ENCODE data around the gene NRP2. TPM values are rescaled to one million over a fixed set of nuclear protein-coding genes. Genes with fewer than 3 reads are reported as not detected.

Gene NRP2
- total RNA-seq, 4 donors from 2014 or later = 35.1 to 146 (median 63.9) TPM

DNA sequence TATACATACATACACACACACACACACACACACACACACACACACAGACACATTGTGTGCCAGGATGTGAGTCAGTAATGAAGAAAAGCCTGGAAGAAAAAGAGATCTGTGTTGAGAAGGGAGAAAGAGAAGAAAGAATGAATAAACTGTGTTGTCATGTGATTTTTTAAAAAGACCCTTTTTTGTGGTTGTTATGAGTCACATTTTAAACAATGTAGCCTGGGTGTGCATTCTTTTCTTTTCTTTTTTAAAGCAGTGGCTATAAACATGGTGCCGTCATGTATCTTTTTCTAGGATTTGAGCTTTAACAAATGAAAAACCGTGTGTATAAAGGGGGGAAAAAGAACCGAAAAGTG is 87.2 kb downstream of the NRP2 start:
- in situ Hi-C loops (cut with MboI; ENCODE audit: low pct_ligation_motif_present in 1 of 4, low pct_unique_long_range_greater_than_20kb in 1 of 4, low sequenced_read_pairs in 3 of 4) = no loop called here
- H3K36me3 ChIP-seq = no peaks in the 10 kb centered on the region
- H3K27me3 ChIP-seq = no peaks in the 10 kb centered on the region
- H3K4me3 ChIP-seq = no peak overlapping the region
- peak overlapping the region; percentile 68 to 86 (median 74) for H3K27ac ChIP-seq
- H3K9me3 ChIP-seq = no peaks in the 10 kb centered on the region
- no peak for DNase-seq
- intact Hi-C loops (cut with DNase I; ENCODE audit: low total_unique reads) = loop anchor here (2.0 to 10.0 kb wide), 3 partner anchors 85 to 158 kb away; partner anchors contain the start of gene NRP2
- TF ChIP-seq, protein P1, sequence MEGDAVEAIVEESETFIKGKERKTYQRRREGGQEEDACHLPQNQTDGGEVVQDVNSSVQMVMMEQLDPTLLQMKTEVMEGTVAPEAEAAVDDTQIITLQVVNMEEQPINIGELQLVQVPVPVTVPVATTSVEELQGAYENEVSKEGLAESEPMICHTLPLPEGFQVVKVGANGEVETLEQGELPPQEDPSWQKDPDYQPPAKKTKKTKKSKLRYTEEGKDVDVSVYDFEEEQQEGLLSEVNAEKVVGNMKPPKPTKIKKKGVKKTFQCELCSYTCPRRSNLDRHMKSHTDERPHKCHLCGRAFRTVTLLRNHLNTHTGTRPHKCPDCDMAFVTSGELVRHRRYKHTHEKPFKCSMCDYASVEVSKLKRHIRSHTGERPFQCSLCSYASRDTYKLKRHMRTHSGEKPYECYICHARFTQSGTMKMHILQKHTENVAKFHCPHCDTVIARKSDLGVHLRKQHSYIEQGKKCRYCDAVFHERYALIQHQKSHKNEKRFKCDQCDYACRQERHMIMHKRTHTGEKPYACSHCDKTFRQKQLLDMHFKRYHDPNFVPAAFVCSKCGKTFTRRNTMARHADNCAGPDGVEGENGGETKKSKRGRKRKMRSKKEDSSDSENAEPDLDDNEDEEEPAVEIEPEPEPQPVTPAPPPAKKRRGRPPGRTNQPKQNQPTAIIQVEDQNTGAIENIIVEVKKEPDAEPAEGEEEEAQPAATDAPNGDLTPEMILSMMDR (IDR thresholded peaks at IDR 0.05) = no peak
- no peak for TF ChIP-seq POLR2A (IDR thresholded peaks at IDR 0.05)
- TF ChIP-seq POLR2AphosphoS5 (IDR thresholded peaks at IDR 0.05) = no peak
- no peak for TF ChIP-seq EP300 (IDR thresholded peaks at IDR 0.05; ENCODE audit: low read depth)
- peaks cover 34 to 64% (median 48%) of the 10 kb centered on the region in 4 donors for H3K4me1 ChIP-seq
- 16 to 31% methylated on average over 3 of the region's 3 CpGs for WGBS, 2 donors (ENCODE audit: low coverage in 1 of 2)

DNA sequence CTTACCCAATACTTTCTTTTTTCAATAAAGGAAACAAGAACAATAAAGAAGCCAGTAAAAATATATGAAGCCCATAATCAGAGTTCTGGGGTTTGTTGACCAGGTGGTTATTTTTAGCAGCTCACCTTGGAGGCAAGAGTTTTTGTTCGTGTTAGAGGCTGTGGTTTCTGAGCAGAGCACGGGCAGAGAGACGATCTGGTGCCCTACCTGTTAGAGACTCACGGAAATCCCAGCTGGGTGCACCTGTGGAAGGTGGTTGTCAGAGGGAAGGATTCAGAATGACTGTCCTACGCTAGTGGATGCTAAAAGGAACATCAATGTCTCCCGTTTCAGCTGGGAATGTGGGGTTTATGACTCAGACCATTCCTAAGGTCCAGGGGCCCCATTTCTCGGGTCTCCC is 87.6 kb downstream of the NRP2 start:
- intact Hi-C loops (cut with DNase I; ENCODE audit: low total_unique reads) (loop anchor here (2.0 to 10.0 kb wide), 3 partner anchors 85 to 157 kb away; partner anchors contain the start of gene NRP2), in situ Hi-C loops (cut with MboI; ENCODE audit: low pct_ligation_motif_present in 1 of 4, low pct_unique_long_range_greater_than_20kb in 1 of 4, low sequenced_read_pairs in 3 of 4) (loop anchor here in 3 of 4 donors (10.0 kb wide), 2 partner anchors 115 to 155 kb away; no protein-coding TSS in a partner anchor)
- Histone ChIP-seq H3K27me3 (no peaks in the 10 kb centered on the region), H3K36me3 (no peaks in the 10 kb centered on the region), H3K4me3 (no peak overlapping the region), H3K27ac (peak overlapping the region; percentile 68 to 86 (median 74)), H3K4me1 (peaks cover 34 to 62% (median 47%) of the 10 kb centered on the region in 4 donors), H3K9me3 (no peaks in the 10 kb centered on the region)
- no peak for DNase-seq
- WGBS, 2 donors (ENCODE audit: low coverage in 1 of 2) = 30 to 33% methylated on average over 3 to 7 of the region's 7 CpGs
- TF ChIP-seq POLR2AphosphoS5 (IDR thresholded peaks at IDR 0.05) (no peak), EP300 (IDR thresholded peaks at IDR 0.05; ENCODE audit: low read depth) (no peak), POLR2A (IDR thresholded peaks at IDR 0.05) (no peak)
- TF ChIP-seq, protein P1 (IDR thresholded peaks at IDR 0.05) = no peak

DNA sequence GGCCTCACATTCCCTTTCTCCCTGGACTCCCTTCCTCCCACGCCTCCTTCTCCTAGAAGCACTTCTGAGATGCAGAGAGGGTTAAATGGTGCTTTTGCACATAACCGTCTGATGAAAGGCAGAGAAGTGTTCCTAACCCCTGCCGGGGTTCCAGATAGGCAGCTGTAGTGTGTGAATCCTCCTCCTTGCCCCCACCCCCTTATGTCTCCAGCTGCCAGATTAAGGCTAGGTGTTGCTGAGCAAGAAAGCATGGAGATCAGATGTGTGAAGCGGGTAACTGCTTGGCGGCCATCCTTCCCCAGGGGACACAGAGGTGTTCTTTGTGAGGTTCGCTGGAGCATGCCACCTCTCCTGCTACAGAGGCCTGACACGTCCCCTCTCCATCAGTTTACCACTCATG is 88.3 kb downstream of the NRP2 start:
- Histone ChIP-seq H3K9me3 (no peaks in the 10 kb centered on the region), H3K27me3 (no peaks in the 10 kb centered on the region), H3K36me3 (no peaks in the 10 kb centered on the region), H3K4me3 (no peak overlapping the region), H3K4me1 (peaks cover 34 to 67% (median 47%) of the 10 kb centered on the region in 4 donors), H3K27ac (peak overlapping the region; percentile 68 to 86 (median 74))
- in situ Hi-C loops (cut with MboI; ENCODE audit: low pct_ligation_motif_present in 1 of 4, low pct_unique_long_range_greater_than_20kb in 1 of 4, low sequenced_read_pairs in 3 of 4) (loop anchor here in 3 of 4 donors (10.0 kb wide), 2 partner anchors 114 to 154 kb away; no protein-coding TSS in a partner anchor), intact Hi-C loops (cut with DNase I; ENCODE audit: low total_unique reads) (no loop called here)
- 66 to 100% methylated on average over 1 to 7 of the region's 7 CpGs for WGBS, 2 donors (ENCODE audit: low coverage in 1 of 2)
- TF ChIP-seq POLR2A (IDR thresholded peaks at IDR 0.05) (no peak), POLR2AphosphoS5 (IDR thresholded peaks at IDR 0.05) (no peak), EP300 (IDR thresholded peaks at IDR 0.05; ENCODE audit: low read depth) (no peak)
- TF ChIP-seq, protein P1 (IDR thresholded peaks at IDR 0.05) = no peak
- no peak for DNase-seq

DNA sequence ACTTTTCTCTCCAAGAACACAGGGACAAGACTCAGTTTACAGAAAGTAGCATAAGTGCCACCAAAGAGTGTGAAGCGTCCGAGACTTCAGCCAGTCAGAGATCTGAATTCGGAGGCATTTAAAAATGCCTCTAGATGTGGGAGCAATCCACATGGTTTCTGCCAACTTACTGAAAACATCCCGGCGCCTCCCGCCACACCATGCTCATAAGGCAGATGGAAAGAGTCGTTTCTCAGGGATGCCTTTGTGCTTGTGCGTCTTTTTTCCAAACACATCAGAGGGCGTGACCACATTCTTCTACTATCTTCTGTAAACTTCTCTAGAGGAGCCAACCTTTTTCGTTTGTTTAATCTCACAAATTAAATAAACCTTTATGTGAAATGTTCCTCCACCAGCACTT is 88.7 kb downstream of the NRP2 start:
- Histone ChIP-seq H3K27ac (peak overlapping the region; percentile 68 to 86 (median 74)), H3K9me3 (no peaks in the 10 kb centered on the region), H3K4me3 (no peak overlapping the region), H3K4me1 (peaks cover 34 to 65% (median 47%) of the 10 kb centered on the region in 4 donors), H3K36me3 (no peaks in the 10 kb centered on the region), H3K27me3 (no peaks in the 10 kb centered on the region)
- TF ChIP-seq, protein P1 (IDR thresholded peaks at IDR 0.05) = no peak
- TF ChIP-seq POLR2AphosphoS5 (IDR thresholded peaks at IDR 0.05) = no peak
- no peak for TF ChIP-seq EP300 (IDR thresholded peaks at IDR 0.05; ENCODE audit: low read depth)
- no peak for TF ChIP-seq POLR2A (IDR thresholded peaks at IDR 0.05)
- intact Hi-C loops (cut with DNase I; ENCODE audit: low total_unique reads) (no loop called here), in situ Hi-C loops (cut with MboI; ENCODE audit: low pct_ligation_motif_present in 1 of 4, low pct_unique_long_range_greater_than_20kb in 1 of 4, low sequenced_read_pairs in 3 of 4) (loop anchor here in 3 of 4 donors (10.0 kb wide), 2 partner anchors 114 to 154 kb away; no protein-coding TSS in a partner anchor)
- 23 to 44% methylated on average over 4 to 10 of the region's 10 CpGs for WGBS, 2 donors (ENCODE audit: low coverage in 1 of 2)
- DNase-seq = no peak

Measured in transverse colon (tissue), 4 donors.